NCI-H82 treated with DMSO at 0.1 percent for 48 hours (cell line): ENCODE data around the gene TICAM1.
"Not testable (repeated sequence)": the region's sequence is repeated elsewhere in the genome, so short reads cannot be mapped to it uniquely, and the experiment has no call there.

ENCODE experiments used
- DNase-seq: peaks from one replicate; lab custom pipeline; 2025; ENCODE audit not compliant: unreplicated experiment; lab: John Stamatoyannopoulos, UW

The TICAM1 gene

DNA sequence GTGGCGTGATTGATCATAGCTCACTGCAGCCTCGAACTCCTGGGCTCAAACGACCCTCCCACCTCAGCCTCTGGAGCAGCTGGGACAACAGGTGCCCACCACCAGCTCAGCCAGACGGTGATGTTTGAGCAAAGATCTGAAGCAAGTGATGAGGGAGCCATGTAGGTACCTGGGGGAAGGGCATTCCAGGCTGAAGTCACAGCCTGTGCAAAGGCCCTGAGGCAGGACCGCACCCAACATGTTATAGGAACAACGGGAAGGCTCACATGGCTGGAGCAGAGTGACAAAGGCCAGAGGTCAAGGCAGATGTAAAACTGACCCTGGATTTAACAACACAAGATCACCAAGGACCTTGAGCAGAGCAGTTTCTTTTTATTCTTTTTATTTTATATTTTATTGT, 25.1 kb downstream of the TICAM1 start:
- DNase-seq, result no peak

DNA sequence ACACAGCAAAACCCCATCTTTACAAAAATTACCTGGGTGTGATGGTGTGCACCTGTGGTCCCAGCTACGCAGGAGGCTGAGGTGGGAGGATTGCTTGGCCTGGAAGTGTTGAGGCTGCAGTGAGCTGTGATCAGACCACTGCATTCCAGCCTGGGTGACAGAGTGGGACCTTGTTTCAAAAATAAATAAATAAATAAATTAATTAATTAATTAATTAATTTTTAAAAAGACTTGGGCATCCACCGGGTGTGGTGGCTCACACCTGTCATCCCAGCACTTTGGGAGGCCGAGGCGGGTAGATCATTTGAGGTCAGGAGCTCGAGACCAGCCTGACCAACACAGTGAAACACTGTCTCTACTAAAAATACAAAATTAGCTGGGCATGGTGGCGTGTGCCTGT, 26.4 kb downstream of the TICAM1 start:
- not testable (repeated sequence) for DNase-seq

DNA sequence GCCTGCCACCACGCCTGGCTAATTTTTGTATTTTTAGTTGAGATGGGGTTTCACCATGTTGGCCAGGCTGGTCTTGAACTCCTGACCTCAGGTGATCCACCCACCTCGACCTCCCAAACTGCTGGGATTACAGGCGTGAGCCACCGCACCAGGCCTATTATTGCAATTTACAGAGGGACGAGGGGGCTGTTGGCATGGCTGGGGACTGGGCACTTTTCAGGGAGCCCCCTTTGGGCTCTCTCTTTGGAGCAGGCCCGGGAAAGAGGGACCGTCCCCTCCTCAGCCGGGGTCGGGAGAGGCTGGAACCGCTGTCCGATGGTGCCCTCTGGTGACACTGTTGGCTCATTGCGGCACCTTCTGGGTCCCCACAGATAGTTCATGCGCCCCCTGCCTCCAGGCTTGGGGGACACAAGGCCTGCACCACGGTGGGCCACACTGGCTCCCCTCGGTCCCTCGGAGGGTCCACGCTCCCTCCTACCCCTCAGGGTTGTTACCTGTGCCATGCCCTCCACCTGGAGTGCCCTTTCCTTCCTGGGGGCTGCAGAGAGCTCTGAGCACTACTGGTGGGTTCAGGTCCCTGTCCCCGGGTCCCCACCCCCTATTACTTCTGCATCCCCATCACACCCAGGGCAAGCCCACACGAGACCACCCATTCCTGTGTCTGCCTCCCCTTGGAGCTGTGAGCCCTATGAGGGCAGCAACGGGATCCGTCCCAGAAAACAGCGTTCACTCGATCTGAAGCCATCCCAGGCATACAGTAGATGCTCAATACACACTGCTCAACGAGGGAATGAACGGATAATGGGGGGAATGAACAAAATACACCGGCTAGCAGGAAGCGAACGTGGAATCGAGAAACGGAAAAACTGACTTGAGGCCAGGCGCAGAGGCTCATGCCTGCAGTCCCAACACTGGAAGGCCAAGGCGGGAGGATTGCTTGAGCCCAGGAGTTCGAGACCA, 27.5 kb downstream of the TICAM1 start:
- peak; percentile 22 for DNase-seq

DNA sequence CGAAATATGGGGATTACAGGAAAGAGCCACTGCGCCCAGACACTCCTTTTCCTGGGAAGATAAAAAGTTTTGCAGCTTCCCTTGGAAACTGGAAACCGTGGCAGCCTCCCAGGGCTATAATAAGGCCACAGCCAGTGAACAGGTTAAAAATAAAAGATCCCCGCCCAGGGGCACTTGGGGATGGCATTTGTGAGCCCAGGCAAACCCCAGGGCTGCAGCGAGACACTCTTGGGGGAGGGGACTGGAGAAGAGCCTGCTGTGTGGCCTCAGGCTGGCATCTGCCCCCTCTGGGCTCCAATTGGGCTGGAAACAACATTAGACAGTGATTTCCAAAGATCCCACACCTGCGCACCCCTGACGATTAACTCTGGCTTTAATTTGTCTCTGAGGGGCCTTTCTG, 28.8 kb downstream of the TICAM1 start:
- DNase-seq, result no peak

DNA sequence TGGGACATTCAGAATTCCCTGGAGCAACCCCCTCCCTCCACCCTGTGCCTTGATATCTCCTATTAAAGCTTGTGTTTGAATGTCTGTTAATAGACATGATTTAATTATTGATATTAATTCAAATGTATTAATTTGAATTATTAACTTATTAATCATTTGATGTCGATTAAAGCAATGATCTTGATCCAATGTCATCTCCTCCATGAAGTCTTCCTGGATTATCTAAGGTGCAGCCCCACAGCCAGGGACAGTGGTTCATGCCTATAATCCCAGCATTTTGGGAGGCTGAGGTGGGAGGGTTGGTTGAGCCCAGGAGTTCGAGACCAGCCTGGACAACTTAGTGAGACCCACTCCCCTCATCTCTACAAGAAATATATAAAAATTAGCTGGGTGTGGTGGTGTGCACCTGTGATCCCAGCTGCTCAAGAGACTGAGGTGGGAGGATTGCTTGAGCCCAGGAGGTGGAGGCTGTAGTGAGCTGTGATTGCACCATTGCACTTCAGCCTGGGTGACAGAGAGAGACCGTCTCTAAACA, 30.4 kb downstream of the TICAM1 start:
- no peak for DNase-seq

DNA sequence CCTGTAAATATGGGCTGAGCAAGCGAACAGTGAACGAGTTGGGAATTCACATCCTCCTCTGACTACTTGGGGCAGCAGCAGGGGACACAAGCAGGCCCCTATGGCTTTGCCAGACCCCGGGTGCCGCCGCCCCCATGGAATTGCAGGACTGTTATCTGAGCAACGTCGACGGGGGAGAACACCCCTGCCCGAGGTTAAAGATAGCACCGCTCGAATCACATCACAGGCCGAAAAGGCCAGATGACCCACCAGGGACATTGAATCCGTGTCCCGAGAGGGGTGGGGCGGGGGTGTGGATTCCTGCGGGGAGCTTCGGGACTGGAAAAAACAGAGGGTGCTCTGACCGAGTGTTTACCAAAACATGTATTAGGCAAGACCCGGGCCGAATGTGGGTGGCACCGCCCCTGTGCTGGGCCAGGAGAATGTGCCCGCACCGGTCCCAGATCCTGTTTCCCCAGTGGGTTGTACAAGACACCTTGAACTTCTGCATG, 30.9 kb downstream of the TICAM1 start:
- no peak for DNase-seq

DNA sequence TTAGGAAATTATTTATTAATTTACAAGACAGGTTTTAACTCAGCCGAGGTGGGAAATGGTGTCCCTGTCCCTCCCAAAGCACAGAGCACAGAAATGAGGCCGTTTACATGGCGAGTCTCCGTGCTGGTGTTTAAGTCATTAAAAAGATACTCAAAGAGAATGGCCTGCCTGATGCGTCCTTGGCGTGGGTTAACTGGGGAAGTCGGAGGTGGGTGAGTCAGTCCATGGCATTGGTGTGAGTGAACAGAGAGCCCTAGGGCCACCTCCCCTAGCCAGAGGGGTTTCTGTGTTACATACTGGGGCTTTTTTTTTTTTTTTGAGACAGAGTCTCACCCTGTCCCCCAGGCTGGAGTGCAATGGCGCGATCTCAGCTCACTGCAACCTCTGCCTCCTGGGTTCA, 36.1 kb downstream of the TICAM1 start:
- DNase-seq, result no peak

DNA sequence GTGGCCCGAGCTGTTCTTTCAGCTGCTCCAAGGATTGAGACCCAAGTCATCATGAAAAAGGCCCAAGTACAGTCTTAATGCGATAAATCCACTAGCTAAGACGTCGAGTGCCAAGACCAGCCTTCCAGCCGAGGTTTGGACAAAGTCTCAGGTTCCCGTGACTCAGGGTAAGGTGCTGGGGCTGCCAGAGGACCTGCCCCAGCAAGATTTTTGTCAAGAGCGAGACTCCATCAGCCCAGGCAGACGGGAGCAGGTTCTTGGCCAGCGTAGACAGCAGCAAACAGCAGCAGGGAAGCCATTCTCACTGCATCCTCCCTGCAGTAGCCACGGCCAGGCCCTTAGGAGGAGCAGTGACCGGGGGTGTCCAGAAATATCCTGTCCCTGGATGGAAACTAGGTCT, 36.5 kb downstream of the TICAM1 start:
- DNase-seq, result no peak

DNA sequence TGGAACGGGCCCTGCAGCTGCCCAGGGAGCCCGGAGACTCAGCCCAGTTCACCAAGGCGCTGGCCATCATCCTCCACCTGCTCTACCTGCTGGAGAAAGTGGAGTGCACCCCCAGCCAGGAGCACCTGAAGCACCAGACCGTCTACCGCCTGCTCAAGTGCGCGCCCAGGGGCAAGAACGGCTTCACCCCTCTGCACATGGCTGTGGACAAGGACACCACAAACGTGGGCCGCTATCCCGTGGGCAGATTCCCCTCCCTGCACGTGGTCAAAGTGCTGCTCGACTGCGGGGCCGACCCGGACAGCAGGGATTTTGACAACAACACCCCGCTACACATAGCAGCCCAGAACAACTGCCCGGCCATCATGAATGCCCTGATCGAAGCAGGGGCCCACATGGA, 38.2 kb downstream of the TICAM1 start:
- not testable (repeated sequence) for DNase-seq

DNA sequence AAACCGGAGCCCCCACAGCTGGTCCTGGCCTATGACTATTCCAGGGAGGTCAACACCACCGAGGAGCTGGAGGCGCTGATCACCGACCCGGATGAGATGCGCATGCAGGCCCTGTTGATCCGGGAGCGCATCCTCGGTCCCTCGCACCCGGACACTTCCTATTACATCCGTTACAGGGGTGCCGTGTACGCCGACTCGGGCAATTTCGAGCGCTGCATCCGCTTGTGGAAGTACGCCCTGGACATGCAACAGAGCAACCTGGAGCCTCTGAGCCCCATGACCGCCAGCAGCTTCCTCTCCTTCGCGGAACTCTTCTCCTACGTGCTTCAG, 38.7 kb downstream of the TICAM1 start:
- DNase-seq, result not testable (repeated sequence)

DNA sequence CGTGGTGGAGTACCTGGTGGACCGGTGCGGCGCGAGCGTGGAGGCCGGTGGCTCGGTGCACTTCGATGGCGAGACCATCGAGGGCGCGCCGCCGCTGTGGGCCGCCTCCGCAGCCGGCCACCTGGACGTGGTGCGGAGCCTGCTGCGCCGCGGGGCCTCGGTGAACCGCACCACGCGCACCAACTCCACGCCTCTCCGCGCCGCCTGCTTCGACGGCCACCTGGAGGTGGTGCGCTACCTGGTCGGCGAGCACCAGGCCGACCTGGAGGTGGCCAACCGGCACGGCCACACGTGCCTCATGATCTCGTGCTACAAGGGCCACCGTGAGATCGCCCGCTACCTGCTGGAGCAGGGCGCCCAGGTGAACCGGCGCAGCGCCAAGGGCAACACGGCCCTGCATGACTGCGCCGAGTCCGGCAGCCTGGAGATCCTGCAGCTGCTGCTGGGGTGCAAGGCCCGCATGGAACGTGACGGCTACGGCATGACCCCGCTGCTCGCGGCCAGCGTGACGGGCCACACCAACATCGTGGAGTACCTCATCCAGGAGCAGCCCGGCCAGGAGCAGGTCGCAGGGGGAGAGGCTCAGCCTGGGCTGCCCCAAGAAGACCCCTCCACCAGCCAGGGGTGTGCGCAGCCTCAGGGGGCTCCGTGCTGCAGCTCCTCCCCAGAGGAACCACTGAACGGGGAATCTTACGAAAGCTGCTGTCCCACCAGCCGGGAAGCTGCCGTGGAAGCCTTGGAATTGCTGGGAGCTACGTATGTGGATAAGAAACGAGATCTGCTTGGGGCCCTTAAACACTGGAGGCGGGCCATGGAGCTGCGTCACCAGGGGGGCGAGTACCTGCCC, 39.3 kb downstream of the TICAM1 start:
- not testable (repeated sequence) for DNase-seq

DNA sequence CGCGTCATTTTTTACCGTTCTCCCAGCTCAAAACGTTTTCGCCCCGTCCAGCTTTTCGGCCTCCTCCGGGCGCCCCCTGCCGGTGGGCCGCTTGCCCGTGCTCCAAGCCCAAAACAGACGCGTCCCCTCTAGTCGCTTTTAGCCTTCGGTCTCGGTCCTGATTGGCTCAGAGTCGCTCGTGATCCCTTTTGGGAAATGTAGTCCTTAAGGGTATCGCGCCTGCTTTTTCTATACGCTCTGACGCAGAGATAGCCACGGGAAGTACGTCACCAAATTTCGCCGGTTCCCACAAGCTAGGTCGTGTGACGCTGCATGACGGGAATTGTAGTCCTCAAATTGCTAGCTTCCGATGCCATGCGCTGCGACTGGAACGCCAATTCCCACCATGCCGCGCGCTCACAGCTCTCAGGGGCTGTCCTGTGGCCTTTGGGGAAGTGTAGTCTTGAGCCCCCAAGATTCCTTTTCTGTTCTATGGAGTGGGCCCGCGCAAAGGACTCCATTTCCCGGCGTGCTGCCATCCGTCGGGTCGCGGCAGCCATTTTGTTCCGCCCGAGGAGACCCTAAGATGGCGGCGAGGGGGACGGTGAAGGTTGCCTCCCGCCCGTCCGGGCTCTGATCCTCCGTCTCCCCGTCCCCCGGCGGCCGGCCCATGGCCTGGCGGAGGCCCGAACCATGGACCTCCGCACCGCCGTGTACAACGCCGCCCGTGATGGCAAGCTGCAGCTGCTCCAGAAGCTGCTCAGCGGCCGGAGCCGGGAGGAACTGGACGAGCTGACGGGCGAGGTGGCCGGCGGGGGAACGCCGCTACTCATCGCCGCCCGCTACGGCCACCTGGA, 40.1 kb downstream of the TICAM1 start, which contains the start of gene FEM1A:
Gene FEM1A, plus strand, starts transcription at position 552 of the 836 bp plus-strand sequence. Its CDS starts 121 bp downstream, at position 673.
- DNase-seq, result peak; percentile 98

DNA sequence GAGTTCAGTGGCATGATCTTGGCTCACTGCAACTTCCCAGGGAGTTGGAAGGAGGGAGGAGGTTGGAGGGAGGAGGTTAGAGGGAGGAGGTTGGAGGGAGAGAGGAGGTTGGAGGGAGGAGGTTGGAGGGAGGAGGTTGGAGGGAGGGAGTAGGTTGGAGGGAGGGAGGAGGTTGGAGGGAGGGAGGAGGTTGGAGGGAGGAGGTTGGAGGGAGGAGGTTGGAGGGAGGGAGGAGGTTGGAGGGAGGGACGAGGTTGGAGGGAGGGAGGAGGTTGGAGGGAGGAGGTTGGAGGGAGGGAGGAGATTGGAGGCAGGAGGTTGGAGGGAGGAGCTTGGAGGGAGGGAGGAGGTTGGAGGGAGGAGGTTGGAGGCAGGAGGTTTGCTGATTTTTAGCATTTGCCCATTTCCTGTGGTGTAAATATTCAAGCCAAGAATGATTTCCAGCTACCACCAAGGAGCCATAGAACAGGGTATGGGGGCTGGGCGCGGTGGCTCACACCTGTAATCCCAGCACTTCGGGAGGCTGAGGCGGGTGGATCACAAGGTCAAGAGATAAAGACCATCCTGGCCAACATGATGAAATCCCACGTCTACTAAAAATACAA, 45.0 kb downstream of the TICAM1 start:
- not testable (repeated sequence) for DNase-seq

DNA sequence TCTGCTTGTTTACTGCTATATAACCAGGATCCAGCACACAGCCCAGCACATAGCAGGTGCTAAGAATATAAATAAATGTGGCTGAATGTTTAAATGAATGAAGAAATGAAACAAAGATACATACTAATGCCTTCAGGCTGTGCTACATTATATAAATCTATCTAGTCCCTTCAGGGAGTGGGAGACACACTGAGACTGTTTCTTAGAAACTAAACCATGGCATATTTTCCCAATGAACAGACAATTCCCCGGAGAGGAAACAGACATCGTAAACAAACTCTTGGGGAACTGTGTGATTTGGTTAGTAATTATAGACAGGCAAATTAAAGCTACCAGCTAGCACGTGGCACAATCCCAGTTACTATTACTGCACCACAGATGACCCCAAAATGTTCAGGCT, 49.7 kb downstream of the TICAM1 start:
- no peak for DNase-seq

DNA sequence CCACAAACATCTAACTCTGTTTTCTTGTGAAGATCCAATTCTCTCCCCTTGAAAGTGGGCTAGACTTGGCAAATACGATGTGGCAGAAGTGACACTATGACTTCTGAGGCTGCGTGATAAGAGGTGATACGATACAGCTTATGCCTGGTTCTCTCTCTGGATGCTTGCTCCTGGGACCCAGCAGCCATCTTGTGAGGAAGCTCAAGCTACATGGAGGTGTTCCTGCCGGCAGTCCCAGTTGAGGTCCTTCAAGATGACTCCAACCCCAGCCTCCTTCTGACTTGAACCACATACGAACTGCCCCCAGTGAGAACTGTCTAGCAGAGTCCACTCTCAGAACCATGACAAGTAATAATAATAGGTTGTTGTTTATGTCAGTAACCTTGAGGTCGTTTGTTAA, 50.7 kb downstream of the TICAM1 start:
- no peak for DNase-seq

DNA sequence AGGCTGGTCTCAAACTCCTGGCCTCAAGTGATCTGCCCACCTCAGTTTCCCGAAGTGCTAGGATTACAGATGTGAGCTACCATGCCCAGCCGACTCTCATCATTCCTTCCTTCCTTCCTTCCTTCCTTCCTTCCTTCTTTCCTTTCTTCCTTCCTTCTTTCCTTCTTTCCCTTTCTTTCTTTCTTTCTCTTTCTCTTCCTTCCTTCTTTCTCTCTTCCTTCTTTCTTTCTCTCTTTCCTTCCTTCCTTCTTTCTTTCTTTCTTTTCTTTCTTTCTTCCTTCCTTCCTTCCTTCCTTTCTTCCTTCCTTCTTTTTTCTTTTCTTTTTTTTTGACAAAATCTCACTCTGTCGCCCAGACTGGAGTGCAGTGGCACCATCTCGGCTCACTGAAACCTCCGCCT, 53.4 kb downstream of the TICAM1 start:
- DNase-seq, result not testable (repeated sequence)

DNA sequence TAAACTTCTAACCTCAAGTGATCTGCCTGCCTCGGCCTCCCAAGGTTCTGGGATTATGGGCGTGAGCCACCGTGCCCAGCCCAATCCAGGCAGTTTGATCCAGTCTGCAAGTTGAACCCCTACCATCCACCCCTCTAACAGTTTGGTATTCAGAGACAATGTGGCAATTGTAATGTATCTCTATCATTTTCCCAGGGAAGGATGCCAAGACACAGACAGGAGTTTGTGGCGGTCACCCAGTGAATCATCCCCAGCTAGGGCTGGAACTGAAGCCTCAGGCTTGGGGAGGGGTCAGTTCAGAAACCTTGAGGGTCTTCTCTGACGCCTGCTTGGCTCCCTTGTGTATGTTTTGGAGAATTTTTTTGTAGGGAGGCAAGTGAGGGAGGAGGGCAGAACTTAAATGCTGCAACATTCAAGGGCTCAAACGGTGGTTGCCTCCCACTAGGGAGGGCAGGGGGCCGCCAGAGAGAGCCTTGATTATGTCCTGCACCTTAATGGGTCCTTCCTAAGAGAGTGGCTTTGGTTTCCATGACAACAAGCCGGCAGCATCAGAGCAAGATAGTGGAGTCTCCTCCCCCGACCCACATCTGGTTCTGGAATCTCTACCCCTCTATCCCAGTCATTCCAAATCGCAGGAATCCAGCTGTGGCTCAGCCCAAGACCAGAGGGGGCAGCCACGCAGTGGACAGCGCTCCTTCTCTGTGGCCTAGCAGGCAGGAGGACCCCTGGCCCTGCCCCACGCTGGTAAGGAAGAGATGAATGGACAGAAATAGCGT, 54.9 kb downstream of the TICAM1 start:
- DNase-seq, result no peak

DNA sequence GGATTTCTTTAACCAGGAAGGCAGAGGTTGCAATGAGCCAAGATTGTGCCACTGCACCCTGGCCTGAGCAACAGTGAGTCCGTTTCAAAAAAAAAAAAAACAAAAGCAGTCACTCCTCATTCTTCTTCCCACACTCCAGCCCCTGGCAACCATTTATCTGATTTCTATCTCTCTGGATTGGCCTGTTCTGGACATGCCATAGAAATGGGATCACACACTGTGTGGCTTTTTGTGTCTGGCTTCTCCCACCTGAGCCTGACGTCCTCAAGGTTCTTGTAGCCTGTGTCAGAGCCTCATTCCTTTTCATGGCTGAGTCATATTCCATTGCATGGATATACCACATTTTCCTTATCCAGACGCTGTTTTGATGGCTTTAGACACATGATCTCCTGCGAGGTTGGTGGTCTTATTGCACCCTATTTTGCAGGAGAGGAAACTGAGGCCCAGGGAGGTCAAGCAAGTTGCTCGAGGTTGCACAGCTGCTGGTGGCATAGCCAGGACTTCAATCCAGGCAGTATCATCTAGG, 55.8 kb downstream of the TICAM1 start:
- no peak for DNase-seq

DNA sequence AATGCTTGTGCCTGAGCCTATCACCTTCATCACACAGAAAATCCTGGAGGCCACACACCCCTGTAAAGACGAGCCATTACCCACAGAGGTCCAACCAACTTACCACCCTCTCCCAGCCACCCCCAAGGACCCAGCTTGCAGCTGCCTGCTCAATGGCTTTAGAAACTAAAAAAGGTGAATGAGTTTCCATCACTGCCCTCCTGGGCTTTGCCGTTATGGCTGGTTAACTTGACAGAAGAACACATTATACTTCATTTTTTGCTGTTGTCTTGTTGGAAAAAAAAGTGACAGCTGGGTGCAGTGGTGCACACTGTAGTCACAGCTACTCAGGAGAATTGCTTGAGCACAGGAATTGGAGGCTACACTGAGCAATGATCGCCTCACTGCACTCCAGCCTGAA, 57.4 kb downstream of the TICAM1 start:
- DNase-seq, result no peak
